Keratinocyte (primary cell): Measurements from ENCODE around the gene SLC25A1. TPM values are rescaled to one million over a fixed set of nuclear protein-coding genes. Genes with fewer than 3 reads are reported as not detected.

Experiments
- DNase-seq: peaks from one replicate; pipeline ENCODE4 v3.0.0-alpha.2; 2011; ENCODE audit warnings: low read depth, missing footprints, low spot score
- FAIRE-seq: peaks from 2 replicates; lab custom pipeline; 2011; peaks lifted over from hg19 to GRCh38; lab: Jason Lieb, UNC
- H2AFZ ChIP-seq: 2 replicates; pipeline ENCODE4 v1.6.0; 2012; ENCODE audit warnings: low read length, control low read depth, inconsistent platforms; ENCODE audit not compliant: control insufficient read depth
- H3K27ac ChIP-seq: 2 replicates; pipeline ENCODE4 v1.5.1; 2011; ENCODE audit warnings: low read length; ENCODE audit not compliant: control insufficient read depth, insufficient read depth
- H3K27me3 ChIP-seq: 3 replicates; pipeline ENCODE4 v1.6.0; 2011; ENCODE audit warnings: low read length; ENCODE audit not compliant: control insufficient read depth, insufficient read depth; ENCODE audit errors: extremely low read depth
- H3K36me3 ChIP-seq, 2 experiments: 2 replicates in 1 of 2; 3 replicates in 1 of 2; pipeline ENCODE4 v1.5.1; 2011; ENCODE audit warnings: low read length in 2 of 2, mild to moderate bottlenecking in 1 of 2; ENCODE audit not compliant: control insufficient read depth in 2 of 2, insufficient read depth in 2 of 2; ENCODE audit errors: extremely low read depth in 1 of 2
- H3K4me1 ChIP-seq: 3 replicates; pipeline ENCODE4 v1.5.1; 2011; ENCODE audit warnings: low read length; ENCODE audit not compliant: control insufficient read depth, insufficient read depth; ENCODE audit errors: extremely low read depth
- H3K4me2 ChIP-seq: 3 replicates; pipeline ENCODE4 v1.6.0; 2011; ENCODE audit warnings: low read depth, low read length; ENCODE audit not compliant: control insufficient read depth, insufficient read depth; ENCODE audit errors: extremely low read depth
- H3K4me3 ChIP-seq, 3 experiments: fragments of 200-600 bp in 1 of 3; sonication (generic) in 1 of 3; 2 replicates in 2 of 3; 3 replicates in 1 of 3; pipeline ENCODE4 v1.5.1; 2011 to 2016; ENCODE audit warnings: low read length in 3 of 3, mild to moderate bottlenecking in 3 of 3, control low read depth in 2 of 3, inconsistent platforms in 1 of 3, low read depth in 1 of 3, mixed read lengths in 1 of 3, mixed run types in 1 of 3, moderate library complexity in 1 of 3; ENCODE audit not compliant: control insufficient read depth in 2 of 3, insufficient read depth in 2 of 3; ENCODE audit errors: extremely low read depth in 1 of 3
- H3K79me2 ChIP-seq: 2 replicates; pipeline ENCODE4 v1.6.0; 2012; ENCODE audit warnings: low read length; ENCODE audit not compliant: control insufficient read depth, insufficient read depth
- H3K9ac ChIP-seq: 3 replicates; pipeline ENCODE4 v1.6.0; 2011; ENCODE audit warnings: low read length; ENCODE audit not compliant: control insufficient read depth, insufficient read depth; ENCODE audit errors: extremely low read depth
- H3K9me1 ChIP-seq: 3 replicates; pipeline ENCODE4 v1.6.0; 2011; ENCODE audit warnings: low read length; ENCODE audit not compliant: control insufficient read depth, insufficient read depth; ENCODE audit errors: extremely low read depth
- H3K9me3 ChIP-seq: 2 replicates; pipeline ENCODE4 v1.5.1; 2012; ENCODE audit warnings: low read depth, low read length; ENCODE audit not compliant: control insufficient read depth
- H4K20me1 ChIP-seq: 3 replicates; pipeline ENCODE4 v1.6.0; 2011; ENCODE audit warnings: low read length; ENCODE audit not compliant: control insufficient read depth, insufficient read depth; ENCODE audit errors: extremely low read depth
- EZH2 ChIP-seq: IDR thresholded peaks from one replicate; pipeline ENCODE4 v1.6.1; 2012; ENCODE audit warnings: inconsistent platforms, mild to moderate bottlenecking, low read length, moderate library complexity
- dilution Hi-C: fragments of 300-500 bp; cut with MboI; formaldehyde crosslinking; loops from one replicate; pipeline ENCODE4 v1.7.0; 2020; ENCODE audit warnings: low sequenced_read_pairs; ENCODE audit not compliant: extremely low pct_ligation_motif_present
- polyA plus RNA-seq, 5 experiments: library from polyadenylated mRNA; depleted of rRNA in 3 of 5; stranded (reverse) in 3 of 5; stranded (forward) in 1 of 5; unstranded in 1 of 5; fragments of >200 nt; gene quantifications; 1 replicate in 1 of 5; 2 replicates in 3 of 5; 3 replicates in 1 of 5; pipeline versions ENCODE4 v1.2.1 to v1.2.3, GENCODE V29; 2011 to 2012; ENCODE audit warnings: missing spikeins in 2 of 5, low read depth in 1 of 5, low replicate concordance in 1 of 5
- TF ChIP-seq, protein P1 (sequence below), 3 experiments: IDR thresholded peaks in 1 of 3; conservative IDR thresholded peaks in 1 of 3; optimal IDR thresholded peaks in 1 of 3; 2 replicates in 2 of 3; 3 replicates in 1 of 3; pipeline versions ENCODE3 to v1.5.1; 2011; ENCODE audit warnings: low read length in 3 of 3, mild to moderate bottlenecking in 3 of 3, moderate library complexity in 2 of 3, control low read depth in 1 of 3, inconsistent platforms in 1 of 3; ENCODE audit not compliant: insufficient read depth in 2 of 3; ENCODE audit errors: extremely low read depth in 1 of 3

The SLC25A1 gene
- polyA plus RNA-seq, 1 donor (not counting 4 experiments of a cell fraction or from before 2014, with no cell fraction given): 27.7 TPM

DNA sequence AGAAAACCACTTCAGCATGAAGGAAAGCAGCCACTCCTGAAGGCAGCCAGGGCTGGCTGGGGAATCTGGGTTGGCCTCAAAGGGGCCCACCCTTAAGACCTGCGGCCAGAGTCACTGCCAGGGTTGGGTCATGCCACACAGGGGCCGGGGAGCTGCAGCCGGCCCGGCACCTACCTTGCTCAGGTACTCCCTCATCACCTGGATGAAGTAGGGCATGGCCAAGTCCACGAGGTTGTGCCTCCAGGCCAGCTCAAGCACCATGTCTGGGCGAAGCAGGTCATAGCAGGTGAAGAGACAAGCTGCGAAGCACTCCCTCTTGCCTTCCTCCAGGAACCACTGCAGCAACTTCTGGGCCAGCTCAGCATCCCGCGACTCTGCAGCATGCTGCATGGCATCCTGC, 4.7 kb upstream of the SLC25A1 start:
- Histone ChIP-seq H3K27me3 (no peaks in the 10 kb centered on the region), H3K79me2 (no peaks in the 10 kb centered on the region), H4K20me1 (peaks cover 5% of the 10 kb centered on the region), H3K4me3 (no peak overlapping the region), H2AFZ (no peak overlapping the region), H3K4me1 (peaks cover 3% of the 10 kb centered on the region), H3K9ac (no peak overlapping the region), H3K4me2 (no peak overlapping the region), H3K9me1 (no peaks in the 10 kb centered on the region), H3K27ac (no peak overlapping the region), H3K36me3 (peaks cover 4 to 7% of the 10 kb centered on the region in 2 experiments), H3K9me3 (no peaks in the 10 kb centered on the region)
- dilution Hi-C loops: no loop called here
- DNase-seq: no peak
- FAIRE-seq: no peak
- TF ChIP-seq, protein P1, sequence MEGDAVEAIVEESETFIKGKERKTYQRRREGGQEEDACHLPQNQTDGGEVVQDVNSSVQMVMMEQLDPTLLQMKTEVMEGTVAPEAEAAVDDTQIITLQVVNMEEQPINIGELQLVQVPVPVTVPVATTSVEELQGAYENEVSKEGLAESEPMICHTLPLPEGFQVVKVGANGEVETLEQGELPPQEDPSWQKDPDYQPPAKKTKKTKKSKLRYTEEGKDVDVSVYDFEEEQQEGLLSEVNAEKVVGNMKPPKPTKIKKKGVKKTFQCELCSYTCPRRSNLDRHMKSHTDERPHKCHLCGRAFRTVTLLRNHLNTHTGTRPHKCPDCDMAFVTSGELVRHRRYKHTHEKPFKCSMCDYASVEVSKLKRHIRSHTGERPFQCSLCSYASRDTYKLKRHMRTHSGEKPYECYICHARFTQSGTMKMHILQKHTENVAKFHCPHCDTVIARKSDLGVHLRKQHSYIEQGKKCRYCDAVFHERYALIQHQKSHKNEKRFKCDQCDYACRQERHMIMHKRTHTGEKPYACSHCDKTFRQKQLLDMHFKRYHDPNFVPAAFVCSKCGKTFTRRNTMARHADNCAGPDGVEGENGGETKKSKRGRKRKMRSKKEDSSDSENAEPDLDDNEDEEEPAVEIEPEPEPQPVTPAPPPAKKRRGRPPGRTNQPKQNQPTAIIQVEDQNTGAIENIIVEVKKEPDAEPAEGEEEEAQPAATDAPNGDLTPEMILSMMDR (optimal IDR thresholded peaks at IDR 0.05 in 1 of 3, IDR thresholded peaks at IDR 0.05 in 1 of 3, conservative IDR thresholded peaks at IDR 0.05 in 1 of 3; ENCODE audit: extremely low read depth in 1 of 3, insufficient read depth in 2 of 3, low read length in 3 of 3): no peak
- no peak for TF ChIP-seq EZH2

GRCh38 chr22:19182472-19183157, 4.1 kb upstream of the SLC25A1 start:
- Histone ChIP-seq H3K79me2 (peaks cover 3% of the 10 kb centered on the region), H3K4me2 (no peak overlapping the region), H2AFZ (no peak overlapping the region), H3K36me3 (peaks cover 3 to 4% of the 10 kb centered on the region in 2 experiments), H3K9me1 (no peaks in the 10 kb centered on the region), H3K9ac (no peak overlapping the region), H3K9me3 (no peaks in the 10 kb centered on the region), H4K20me1 (peaks cover 5% of the 10 kb centered on the region), H3K4me3 (no peak overlapping the region), H3K27me3 (no peaks in the 10 kb centered on the region), H3K27ac (no peak overlapping the region), H3K4me1 (peaks cover 4% of the 10 kb centered on the region)
- no peak for TF ChIP-seq EZH2
- TF ChIP-seq, protein P1 (optimal IDR thresholded peaks at IDR 0.05 in 1 of 3, IDR thresholded peaks at IDR 0.05 in 1 of 3, conservative IDR thresholded peaks at IDR 0.05 in 1 of 3; ENCODE audit: extremely low read depth in 1 of 3, insufficient read depth in 2 of 3, low read length in 3 of 3): no peak
- DNase-seq (no peak), FAIRE-seq (no peak)
- dilution Hi-C loops: no loop called here
